Neutrophil (primary cell): ENCODE measurements around the gene NRXN2.

ENCODE experiments used
- H3K27ac ChIP-seq: fragments of 200-600 bp; sonication (generic); 2 replicates; pipeline ENCODE4 v1.5.1; 2016; ENCODE audit warnings: mild to moderate bottlenecking, moderate library complexity
- H3K27me3 ChIP-seq: fragments of 200-600 bp; sonication (generic); 2 replicates; pipeline ENCODE4 v1.6.0; 2016; ENCODE audit warnings: mild to moderate bottlenecking
- H3K36me3 ChIP-seq: fragments of 200-600 bp; sonication (generic); 2 replicates; pipeline ENCODE4 v1.5.1; 2017
- H3K4me1 ChIP-seq, 2 experiments: fragments of 200-600 bp in 1 of 2; sonication (generic) in 1 of 2; 1 replicate in 1 of 2; 2 replicates in 1 of 2; pipeline versions ENCODE4 v1.5.1 to v1.6.1; 2013 to 2016; ENCODE audit warnings: low read depth in 1 of 2, low read length in 1 of 2, mild to moderate bottlenecking in 1 of 2, moderate library complexity in 1 of 2; ENCODE audit not compliant: control insufficient read depth in 1 of 2, insufficient read depth in 1 of 2
- H3K4me3 ChIP-seq, 2 experiments: fragments of 200-600 bp in 1 of 2; sonication (generic) in 1 of 2; 1 replicate in 1 of 2; 2 replicates in 1 of 2; pipeline ENCODE4 v1.5.1; 2013 to 2016; ENCODE audit warnings: low read depth in 1 of 2, low read length in 1 of 2, mild to moderate bottlenecking in 1 of 2, moderate library complexity in 1 of 2
- H3K9me3 ChIP-seq: fragments of 200-600 bp; sonication (generic); 2 replicates; pipeline ENCODE4 v1.5.1; 2016
- TF ChIP-seq, protein P1 (sequence below): fragments of 200-600 bp; sonication (generic); IDR thresholded peaks from 2 replicates; pipeline ENCODE4 v1.5.1; 2016; ENCODE audit warnings: antibody characterized with exemption

NRXN2 gene

DNA sequence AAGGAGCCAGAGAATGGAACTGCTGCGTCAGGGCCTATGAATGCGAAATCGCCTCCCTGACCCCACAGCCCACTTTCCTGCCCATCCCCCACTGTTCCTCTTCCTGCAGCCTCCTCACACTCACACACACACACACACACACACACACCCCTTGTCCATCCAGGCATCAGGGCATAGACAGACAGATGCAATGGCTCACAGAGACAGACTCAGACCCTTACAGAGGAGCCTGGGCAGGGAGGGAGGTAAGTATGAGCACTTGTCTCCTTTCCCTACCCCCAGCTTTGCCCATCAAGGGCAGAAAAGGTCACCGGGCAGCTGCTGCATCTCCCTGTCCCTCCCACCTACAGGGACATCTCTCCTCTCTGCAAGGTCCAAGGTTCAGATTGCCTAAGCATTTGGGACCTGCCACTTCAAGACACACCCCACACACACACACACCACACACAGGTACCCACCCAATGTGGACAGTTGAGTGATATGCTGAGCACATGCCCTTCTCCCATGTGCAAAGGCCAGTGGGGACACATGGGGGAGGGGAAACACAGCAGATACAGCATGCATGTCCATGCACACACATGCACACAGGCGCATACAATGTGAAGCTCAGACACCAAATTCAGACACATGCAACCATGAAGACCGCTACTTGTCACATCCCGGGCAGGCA, 2.0 kb upstream of the NRXN2 start:
- TF ChIP-seq, protein P1, sequence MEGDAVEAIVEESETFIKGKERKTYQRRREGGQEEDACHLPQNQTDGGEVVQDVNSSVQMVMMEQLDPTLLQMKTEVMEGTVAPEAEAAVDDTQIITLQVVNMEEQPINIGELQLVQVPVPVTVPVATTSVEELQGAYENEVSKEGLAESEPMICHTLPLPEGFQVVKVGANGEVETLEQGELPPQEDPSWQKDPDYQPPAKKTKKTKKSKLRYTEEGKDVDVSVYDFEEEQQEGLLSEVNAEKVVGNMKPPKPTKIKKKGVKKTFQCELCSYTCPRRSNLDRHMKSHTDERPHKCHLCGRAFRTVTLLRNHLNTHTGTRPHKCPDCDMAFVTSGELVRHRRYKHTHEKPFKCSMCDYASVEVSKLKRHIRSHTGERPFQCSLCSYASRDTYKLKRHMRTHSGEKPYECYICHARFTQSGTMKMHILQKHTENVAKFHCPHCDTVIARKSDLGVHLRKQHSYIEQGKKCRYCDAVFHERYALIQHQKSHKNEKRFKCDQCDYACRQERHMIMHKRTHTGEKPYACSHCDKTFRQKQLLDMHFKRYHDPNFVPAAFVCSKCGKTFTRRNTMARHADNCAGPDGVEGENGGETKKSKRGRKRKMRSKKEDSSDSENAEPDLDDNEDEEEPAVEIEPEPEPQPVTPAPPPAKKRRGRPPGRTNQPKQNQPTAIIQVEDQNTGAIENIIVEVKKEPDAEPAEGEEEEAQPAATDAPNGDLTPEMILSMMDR, result no peak
- no peak overlapping the region for H3K4me3 ChIP-seq
- peaks cover 0 to 6% of the 10 kb centered on the region in 2 experiments for H3K4me1 ChIP-seq
- peaks cover 32% of the 10 kb centered on the region for H3K27me3 ChIP-seq
- no peaks in the 10 kb centered on the region for H3K9me3 ChIP-seq
- no peak overlapping the region for H3K27ac ChIP-seq
- H3K36me3 ChIP-seq, result peaks cover 46% of the 10 kb centered on the region

DNA sequence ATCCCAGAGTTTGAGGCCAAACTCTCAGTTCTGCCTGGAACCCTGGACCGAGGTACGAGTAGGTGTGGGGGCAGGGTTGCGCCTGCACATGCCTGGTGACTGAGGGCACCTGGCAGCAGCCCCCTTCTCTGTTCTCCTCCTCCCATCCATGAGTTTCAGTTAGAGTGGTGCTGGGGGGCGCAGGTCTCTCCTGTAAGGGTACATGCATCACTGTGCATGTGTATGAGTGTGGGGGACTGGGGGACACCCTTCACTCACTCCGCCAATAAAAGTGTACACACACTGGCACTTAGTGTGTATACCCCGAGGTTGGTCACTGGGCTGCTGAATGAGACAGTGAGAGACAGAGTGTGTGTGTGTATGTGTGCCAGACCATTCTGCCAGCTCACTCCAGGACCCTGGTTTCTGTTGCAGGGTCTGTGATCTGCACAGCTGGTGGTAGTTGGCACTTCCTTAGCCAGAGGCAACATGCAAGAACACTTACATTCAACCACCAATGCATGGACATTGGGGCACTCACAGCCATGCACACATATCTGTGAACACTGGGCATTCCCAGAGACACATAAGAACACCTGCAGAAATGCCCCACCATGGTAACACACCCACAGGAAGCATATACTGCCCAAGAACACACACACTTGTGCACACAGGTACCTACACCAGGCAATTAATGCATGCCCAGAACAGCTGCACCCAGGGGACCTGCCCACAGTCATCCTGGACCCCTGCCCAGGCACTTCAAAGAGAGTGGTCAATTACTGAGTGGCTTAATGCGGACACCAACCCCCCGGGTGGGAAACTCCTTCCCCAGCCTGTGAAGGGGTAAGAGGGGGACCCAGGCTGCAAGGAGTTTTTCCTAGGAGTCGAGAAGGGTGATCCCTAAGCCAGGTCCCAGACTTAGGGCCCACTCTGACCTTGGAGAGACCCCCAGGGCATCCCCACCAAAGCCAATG, 1.2 kb upstream of the NRXN2 start:
- peaks cover 0 to 6% of the 10 kb centered on the region in 2 experiments for H3K4me1 ChIP-seq
- peaks cover 38% of the 10 kb centered on the region for H3K36me3 ChIP-seq
- TF ChIP-seq, protein P1, result no peak
- no peak overlapping the region for H3K27ac ChIP-seq
- peaks cover 40% of the 10 kb centered on the region for H3K27me3 ChIP-seq
- peak overlapping the region; percentile 59 to 90 for H3K4me3 ChIP-seq
- H3K9me3 ChIP-seq, result no peaks in the 10 kb centered on the region

DNA sequence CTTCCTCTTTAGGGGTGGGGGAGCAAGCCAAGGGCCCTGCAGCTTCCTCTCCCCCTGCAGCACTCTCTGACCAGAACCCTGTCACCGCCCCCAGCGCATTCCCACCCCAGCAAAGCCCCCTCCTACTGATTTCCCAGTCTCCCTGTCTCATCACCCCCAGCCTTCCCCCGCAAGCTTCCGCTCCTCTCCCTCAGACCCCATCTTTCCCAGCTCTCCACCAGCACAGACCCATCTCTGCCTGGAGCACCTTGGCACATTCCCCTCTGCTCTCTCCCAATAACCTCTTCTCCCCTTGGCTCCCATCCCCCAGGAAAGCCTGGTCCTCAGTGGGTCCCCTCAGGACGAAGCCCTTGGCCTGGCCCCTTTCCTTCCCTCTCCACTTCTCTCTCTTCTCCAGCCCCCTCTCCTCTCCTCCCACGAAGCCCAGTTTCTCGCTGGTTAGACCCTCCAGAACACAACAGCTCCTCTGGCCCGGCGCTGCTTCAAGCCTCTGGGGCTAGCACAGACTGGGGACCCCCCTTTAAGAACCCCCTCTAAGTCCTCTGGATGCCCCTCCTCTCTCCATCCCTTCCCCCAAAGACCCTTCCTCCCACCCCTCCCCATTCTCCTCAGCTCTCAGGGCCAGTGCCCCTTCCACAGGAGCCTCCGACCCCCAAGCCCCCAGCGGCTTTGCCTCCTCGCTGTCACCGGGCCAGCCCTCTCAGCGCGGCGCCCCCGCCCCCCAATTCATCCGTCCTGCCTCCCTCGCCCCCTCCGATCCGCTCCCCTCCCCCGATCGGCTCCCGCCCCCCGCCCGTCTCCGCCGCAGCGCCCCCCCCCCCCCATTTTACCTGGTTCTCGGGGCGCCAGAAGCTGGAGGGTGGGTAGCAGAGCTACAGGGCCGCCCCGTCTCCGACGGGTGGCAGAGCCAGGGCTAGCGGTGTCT, 594 bp downstream of the NRXN2 start:
- TF ChIP-seq, protein P1, result no peak
- Histone ChIP-seq H3K27me3 (peaks cover 58% of the 10 kb centered on the region), H3K36me3 (peaks cover 20% of the 10 kb centered on the region), H3K4me1 (peaks cover 0 to 6% of the 10 kb centered on the region in 2 experiments), H3K9me3 (no peaks in the 10 kb centered on the region), H3K4me3 (peak overlapping the region in 1 of 2 experiments; percentile 90), H3K27ac (no peak overlapping the region)

DNA sequence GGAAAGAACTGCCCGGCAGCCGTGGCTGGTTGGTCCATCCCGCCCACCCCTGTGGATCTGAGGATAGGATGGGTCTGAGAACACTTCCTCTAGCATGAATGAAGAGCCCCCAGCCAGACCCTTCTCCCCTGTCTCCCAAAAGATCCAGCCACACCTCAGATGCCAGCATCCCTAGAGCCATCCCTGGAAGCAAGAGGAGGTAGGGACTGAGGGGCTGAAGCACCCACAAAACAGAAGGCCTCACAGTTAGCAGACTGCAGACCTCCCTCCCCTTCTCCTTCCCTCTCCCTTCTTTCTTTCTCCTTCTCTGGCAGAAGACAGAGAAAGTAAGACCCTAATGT, 1.7 kb downstream of the NRXN2 start:
- Histone ChIP-seq H3K36me3 (peaks cover 9% of the 10 kb centered on the region), H3K9me3 (no peaks in the 10 kb centered on the region), H3K27me3 (peaks cover 68% of the 10 kb centered on the region), H3K4me3 (no peak overlapping the region), H3K27ac (no peak overlapping the region), H3K4me1 (peaks cover 0 to 6% of the 10 kb centered on the region in 2 experiments)
- TF ChIP-seq, protein P1, result no peak
